ENCODE results near the gene SLC2A13.
"Not testable (repeated sequence)": the region's sequence is repeated elsewhere in the genome, so short reads cannot be mapped to it uniquely, and the experiment has no call there.

The SLC2A13 gene

DNA sequence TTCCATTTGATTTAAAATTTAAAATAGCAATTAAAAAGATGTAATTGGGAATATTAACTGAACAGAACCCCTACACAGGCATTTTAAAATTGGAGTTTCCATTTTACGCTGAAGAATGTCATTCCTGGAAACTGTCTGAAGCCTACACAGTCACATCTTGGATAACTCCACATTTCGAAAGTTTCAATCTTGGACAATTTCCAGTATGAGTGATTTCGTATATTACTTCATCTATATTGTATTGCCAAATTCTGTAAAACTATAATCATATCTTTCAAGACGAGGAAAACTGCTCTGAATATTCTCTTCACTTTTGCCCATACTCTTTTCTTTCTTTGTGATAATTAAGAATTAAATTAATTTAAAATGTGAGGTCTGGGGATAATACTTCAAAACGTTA is 292.1 kb downstream of the SLC2A13 start:
- H3K4me3 ChIP-seq (ENCODE audit: severe bottlenecking) = no peak overlapping the region
- H3K36me3 ChIP-seq (ENCODE audit: low read depth) = no peaks in the 10 kb centered on the region
- H3K9me3 ChIP-seq (ENCODE audit: severe bottlenecking) = no peaks in the 10 kb centered on the region
- no peak for DNase-seq (ENCODE audit: low spot score)
- TF ChIP-seq, protein P1, sequence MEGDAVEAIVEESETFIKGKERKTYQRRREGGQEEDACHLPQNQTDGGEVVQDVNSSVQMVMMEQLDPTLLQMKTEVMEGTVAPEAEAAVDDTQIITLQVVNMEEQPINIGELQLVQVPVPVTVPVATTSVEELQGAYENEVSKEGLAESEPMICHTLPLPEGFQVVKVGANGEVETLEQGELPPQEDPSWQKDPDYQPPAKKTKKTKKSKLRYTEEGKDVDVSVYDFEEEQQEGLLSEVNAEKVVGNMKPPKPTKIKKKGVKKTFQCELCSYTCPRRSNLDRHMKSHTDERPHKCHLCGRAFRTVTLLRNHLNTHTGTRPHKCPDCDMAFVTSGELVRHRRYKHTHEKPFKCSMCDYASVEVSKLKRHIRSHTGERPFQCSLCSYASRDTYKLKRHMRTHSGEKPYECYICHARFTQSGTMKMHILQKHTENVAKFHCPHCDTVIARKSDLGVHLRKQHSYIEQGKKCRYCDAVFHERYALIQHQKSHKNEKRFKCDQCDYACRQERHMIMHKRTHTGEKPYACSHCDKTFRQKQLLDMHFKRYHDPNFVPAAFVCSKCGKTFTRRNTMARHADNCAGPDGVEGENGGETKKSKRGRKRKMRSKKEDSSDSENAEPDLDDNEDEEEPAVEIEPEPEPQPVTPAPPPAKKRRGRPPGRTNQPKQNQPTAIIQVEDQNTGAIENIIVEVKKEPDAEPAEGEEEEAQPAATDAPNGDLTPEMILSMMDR (IDR thresholded peaks at IDR 0.05; ENCODE audit: poor library complexity, severe bottlenecking) = no peak
- no peak for ATAC-seq (ENCODE audit: low read depth)
- no peak overlapping the region for H3K27ac ChIP-seq (ENCODE audit: poor library complexity, severe bottlenecking)
- H3K4me1 ChIP-seq (ENCODE audit: insufficient read depth, poor library complexity, severe bottlenecking) = no peaks in the 10 kb centered on the region
- H3K27me3 ChIP-seq (ENCODE audit: insufficient read depth, poor library complexity, severe bottlenecking) = no peaks in the 10 kb centered on the region

DNA sequence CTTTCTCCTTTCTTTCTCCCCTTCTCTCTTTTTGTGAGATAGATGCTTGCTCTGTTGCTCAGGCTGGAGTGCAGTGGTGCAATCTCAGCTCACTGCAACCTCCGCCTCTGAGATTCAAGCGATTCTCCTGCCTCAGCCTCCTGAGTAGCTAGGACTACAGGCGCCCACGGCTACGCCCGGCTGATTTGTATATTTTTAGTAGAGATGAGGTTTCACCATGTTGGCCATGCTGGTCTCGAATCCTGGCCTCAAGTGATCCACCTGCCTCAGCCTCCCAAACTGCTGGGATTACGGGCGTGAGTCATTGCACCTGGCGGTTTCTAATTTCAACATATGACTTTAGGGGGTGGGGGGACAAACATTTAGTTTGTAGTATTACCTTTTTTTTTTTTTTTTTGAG is 293.4 kb downstream of the SLC2A13 start:
- H3K4me1 ChIP-seq (ENCODE audit: insufficient read depth, poor library complexity, severe bottlenecking); H3K27ac ChIP-seq (ENCODE audit: poor library complexity, severe bottlenecking); H3K4me3 ChIP-seq (ENCODE audit: severe bottlenecking); H3K9me3 ChIP-seq (ENCODE audit: severe bottlenecking); H3K36me3 ChIP-seq (ENCODE audit: low read depth); ATAC-seq (ENCODE audit: low read depth); H3K27me3 ChIP-seq (ENCODE audit: insufficient read depth, poor library complexity, severe bottlenecking); DNase-seq (ENCODE audit: low spot score): not testable (repeated sequence)

DNA sequence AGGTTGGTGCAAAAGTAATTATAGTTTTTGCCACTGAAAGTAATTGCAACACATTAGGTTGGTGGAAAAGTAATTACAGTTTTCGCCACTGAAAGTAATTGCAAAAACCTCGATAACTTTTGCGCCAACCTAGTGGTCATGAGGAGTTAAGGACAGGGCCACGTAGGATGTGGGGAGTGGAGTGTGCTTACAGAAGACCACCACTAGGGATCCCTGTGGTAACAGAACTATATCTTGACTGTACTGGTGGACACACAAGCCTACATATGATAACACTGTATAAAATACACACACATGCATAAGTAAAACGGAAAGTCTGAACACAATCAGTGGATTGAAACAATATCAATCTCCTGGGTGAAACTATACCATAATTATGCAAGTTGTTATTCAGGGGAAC is 298.8 kb downstream of the SLC2A13 start:
- no peak for ATAC-seq (ENCODE audit: low read depth)
- TF ChIP-seq, protein P1 (IDR thresholded peaks at IDR 0.05; ENCODE audit: poor library complexity, severe bottlenecking) = no peak
- no peaks in the 10 kb centered on the region for H3K4me1 ChIP-seq (ENCODE audit: insufficient read depth, poor library complexity, severe bottlenecking)
- no peak overlapping the region for H3K27ac ChIP-seq (ENCODE audit: poor library complexity, severe bottlenecking)
- H3K9me3 ChIP-seq (ENCODE audit: severe bottlenecking) = no peaks in the 10 kb centered on the region
- no peak for DNase-seq (ENCODE audit: low spot score)
- no peaks in the 10 kb centered on the region for H3K36me3 ChIP-seq (ENCODE audit: low read depth)
- H3K27me3 ChIP-seq (ENCODE audit: insufficient read depth, poor library complexity, severe bottlenecking) = no peaks in the 10 kb centered on the region
- H3K4me3 ChIP-seq (ENCODE audit: severe bottlenecking) = no peak overlapping the region

DNA sequence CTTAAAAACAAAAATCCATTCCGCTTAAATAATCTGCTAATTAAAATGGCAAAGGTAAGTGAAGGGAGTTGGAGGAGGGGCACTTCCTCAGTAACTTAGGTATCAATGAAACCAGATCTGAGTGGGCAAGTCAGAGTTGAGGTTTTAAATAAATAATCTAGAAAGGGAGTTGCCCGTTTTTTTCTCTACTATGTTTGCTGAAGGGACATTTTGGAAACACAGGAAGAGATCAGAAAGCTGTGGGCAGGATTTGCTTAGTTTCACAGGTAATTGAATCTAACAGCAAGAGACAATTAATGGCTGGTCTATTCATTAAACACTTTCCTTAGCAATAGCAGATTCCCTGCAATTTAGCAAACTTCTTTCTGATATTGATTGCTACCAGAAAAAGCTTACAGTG is 300.2 kb downstream of the SLC2A13 start:
- DNase-seq (ENCODE audit: low spot score) = no peak
- no peaks in the 10 kb centered on the region for H3K36me3 ChIP-seq (ENCODE audit: low read depth)
- H3K4me1 ChIP-seq (ENCODE audit: insufficient read depth, poor library complexity, severe bottlenecking) = no peaks in the 10 kb centered on the region
- TF ChIP-seq, protein P1 (IDR thresholded peaks at IDR 0.05; ENCODE audit: poor library complexity, severe bottlenecking) = no peak
- no peak overlapping the region for H3K4me3 ChIP-seq (ENCODE audit: severe bottlenecking)
- no peaks in the 10 kb centered on the region for H3K27me3 ChIP-seq (ENCODE audit: insufficient read depth, poor library complexity, severe bottlenecking)
- no peaks in the 10 kb centered on the region for H3K9me3 ChIP-seq (ENCODE audit: severe bottlenecking)
- no peak overlapping the region for H3K27ac ChIP-seq (ENCODE audit: poor library complexity, severe bottlenecking)
- no peak for ATAC-seq (ENCODE audit: low read depth)

DNA sequence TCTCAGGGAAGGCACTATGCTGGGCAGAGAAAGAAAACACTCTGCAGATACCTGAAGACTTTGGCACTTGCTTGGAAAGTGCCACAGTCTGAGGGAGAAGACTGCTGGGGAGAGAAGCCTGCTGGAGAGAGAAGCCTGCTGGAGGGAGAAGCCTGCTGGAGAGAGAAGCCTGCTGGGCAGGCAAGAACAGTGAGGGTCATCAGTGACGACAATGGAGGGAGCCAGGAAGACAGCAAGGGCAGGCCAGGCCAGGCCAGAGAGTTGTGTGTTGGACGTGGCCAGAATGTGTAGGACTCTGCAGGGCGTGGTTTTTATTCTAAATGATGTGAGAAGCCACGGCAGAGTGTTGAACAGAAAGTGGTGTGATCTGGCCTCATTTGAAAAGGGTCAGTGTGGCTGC is 301.0 kb downstream of the SLC2A13 start:
- no peaks in the 10 kb centered on the region for H3K36me3 ChIP-seq (ENCODE audit: low read depth)
- DNase-seq (ENCODE audit: low spot score) (no peak), ATAC-seq (ENCODE audit: low read depth) (peak; percentile 17; the same call in 1 of the 3 replicates)
- no peaks in the 10 kb centered on the region for H3K4me1 ChIP-seq (ENCODE audit: insufficient read depth, poor library complexity, severe bottlenecking)
- H3K27me3 ChIP-seq (ENCODE audit: insufficient read depth, poor library complexity, severe bottlenecking) = no peaks in the 10 kb centered on the region
- no peak overlapping the region for H3K27ac ChIP-seq (ENCODE audit: poor library complexity, severe bottlenecking)
- H3K4me3 ChIP-seq (ENCODE audit: severe bottlenecking) = no peak overlapping the region
- TF ChIP-seq, protein P1 (IDR thresholded peaks at IDR 0.05; ENCODE audit: poor library complexity, severe bottlenecking) = no peak
- no peaks in the 10 kb centered on the region for H3K9me3 ChIP-seq (ENCODE audit: severe bottlenecking)
